GM12872 (cell line): ENCODE data around the gene MTHFSD.

Source experiments
- TF ChIP-seq, protein P1 (sequence below): IDR thresholded peaks from 3 replicates; pipeline ENCODE4 v1.5.1; 2011; ENCODE audit warnings: low read depth, mild to moderate bottlenecking, low read length, moderate library complexity; ENCODE audit not compliant: insufficient read depth

Gene MTHFSD

DNA sequence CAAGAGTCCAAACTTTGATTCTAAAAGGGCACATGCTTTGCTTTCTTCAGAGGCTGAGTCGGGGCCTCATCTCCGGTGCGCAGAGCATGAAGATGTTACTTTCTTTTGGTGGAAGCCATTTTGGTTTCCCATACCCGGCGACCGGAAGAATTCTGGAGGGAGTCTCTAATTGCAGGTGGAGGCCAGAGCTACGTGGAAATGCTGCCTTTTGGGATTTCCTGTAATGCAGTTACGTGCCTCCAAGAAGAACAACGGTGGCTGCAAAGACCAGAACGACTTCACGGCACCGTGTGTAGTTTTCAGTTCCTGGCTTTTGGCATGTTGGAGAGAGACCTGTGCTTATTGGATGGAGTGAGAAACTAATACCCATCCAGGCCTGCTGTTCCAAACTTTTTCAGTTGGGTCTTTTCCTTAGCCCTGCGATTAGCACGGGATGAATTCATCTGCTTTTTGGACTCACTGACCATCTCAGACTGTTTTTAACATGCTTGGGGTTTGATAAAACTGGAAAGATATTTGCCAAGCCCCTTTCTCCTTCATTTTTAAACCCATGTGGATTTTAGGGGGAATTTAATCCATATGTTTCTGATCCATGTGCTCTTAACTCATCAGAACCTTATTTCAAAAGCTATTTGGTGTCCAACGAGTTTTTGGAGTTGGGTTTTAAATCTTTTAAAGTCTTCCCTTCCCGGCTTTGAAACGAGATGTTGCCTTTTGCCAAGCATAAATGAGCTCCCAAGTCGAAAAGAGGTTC, 42.3 kb upstream of the MTHFSD start:
- TF ChIP-seq, protein P1, sequence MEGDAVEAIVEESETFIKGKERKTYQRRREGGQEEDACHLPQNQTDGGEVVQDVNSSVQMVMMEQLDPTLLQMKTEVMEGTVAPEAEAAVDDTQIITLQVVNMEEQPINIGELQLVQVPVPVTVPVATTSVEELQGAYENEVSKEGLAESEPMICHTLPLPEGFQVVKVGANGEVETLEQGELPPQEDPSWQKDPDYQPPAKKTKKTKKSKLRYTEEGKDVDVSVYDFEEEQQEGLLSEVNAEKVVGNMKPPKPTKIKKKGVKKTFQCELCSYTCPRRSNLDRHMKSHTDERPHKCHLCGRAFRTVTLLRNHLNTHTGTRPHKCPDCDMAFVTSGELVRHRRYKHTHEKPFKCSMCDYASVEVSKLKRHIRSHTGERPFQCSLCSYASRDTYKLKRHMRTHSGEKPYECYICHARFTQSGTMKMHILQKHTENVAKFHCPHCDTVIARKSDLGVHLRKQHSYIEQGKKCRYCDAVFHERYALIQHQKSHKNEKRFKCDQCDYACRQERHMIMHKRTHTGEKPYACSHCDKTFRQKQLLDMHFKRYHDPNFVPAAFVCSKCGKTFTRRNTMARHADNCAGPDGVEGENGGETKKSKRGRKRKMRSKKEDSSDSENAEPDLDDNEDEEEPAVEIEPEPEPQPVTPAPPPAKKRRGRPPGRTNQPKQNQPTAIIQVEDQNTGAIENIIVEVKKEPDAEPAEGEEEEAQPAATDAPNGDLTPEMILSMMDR = no peak

DNA sequence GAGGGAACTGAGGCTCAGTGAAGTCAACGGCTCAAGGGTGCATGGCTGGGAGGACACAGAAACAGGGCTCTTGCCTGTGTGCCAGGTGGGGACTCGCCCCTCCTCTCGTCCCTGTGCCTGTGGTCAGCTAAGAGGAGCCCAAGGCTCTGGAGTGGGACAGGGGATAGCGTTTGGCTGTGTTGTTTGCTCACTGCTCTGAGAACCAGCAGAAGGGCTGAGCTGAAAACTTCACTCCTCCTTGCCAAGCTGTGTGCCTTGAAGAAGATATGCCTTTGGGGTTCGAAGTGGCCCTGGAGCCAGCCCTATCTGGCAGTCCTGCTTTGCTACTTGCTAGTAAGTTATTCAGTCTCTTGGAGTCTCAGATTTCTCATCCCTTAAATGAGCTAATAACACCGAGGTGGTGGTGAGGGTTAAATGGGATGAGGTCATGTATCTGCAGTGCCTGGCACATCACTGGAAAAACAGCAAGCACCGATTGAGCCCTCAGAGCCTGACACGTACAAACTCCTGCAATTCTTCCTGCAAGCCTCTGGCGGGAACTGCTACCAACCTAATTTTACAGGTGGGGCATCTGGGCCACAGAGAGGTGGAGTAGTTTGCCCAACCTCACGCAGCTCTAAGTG, 41.1 kb upstream of the MTHFSD start:
- TF ChIP-seq, protein P1 = no peak

DNA sequence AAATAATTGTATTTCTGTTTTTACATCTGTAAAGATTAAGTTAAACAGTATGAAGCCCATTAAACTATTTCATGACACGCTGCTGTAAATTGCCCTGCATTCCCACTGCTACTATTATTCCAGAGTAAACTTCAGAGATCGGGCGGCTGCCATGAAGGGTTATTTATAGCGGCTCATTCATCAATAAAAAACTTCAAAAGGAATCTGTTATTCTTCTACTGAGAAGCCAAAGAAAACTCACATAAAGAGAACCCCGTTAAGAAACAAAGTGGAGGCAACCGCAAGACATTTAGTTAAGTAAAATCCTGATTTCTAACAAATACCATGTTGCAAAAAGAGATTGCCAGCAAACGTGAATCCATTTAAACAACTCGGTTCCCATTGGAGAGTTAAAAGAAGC, 39.7 kb upstream of the MTHFSD start:
- TF ChIP-seq, protein P1 = no peak

DNA sequence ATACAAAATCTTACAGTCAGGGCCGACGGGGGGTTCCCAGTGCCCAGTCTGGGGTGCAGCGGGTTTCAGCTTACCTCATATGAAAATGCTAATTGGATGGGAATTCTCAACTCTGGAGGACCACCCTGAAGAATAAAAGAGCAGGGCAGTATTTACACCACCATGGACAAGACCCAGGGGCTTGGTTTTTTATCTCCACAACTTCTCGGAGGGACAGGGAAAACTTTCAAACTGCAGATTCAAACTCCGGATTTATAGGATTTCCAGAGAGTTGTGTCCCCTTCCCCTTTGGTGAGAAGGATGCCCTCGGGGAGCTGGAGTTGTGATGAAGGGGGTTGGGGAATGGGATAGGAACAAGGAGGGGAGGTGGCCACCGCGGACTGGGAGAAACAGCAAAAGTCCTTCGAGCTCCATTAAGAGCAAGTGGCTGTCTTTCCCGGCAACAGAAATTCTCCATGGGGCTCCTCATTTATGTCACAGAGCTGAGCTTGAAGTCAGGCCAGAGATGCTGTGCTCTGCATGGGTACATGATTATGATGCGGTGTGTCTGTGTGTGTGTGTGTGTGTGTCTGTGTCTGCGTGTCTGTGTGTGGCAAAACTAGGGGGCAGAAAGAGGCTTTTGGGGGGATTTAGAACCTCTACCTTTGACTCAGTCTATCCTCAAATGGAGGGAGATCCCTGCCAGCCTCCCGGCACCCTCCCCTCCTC, 39.0 kb upstream of the MTHFSD start:
- TF ChIP-seq, protein P1 = no peak

DNA sequence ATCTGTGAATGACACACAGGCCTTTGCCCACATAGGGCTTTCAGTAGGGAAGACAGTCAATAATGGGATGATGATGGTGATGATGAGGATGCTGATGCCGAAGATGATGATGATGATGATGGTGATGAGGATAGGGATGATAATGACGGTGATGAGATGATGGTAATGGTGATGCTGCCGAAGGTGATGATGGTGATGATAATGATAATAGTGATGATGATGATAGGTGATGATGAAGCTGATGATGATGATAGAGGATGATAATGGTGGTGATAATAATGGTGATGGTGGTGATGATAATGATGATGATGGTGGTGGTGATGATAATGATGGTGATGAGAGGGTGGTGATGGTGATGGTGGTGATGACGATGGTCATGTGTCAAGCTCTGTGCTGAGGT, 36.2 kb upstream of the MTHFSD start:
- TF ChIP-seq, protein P1 = no peak

DNA sequence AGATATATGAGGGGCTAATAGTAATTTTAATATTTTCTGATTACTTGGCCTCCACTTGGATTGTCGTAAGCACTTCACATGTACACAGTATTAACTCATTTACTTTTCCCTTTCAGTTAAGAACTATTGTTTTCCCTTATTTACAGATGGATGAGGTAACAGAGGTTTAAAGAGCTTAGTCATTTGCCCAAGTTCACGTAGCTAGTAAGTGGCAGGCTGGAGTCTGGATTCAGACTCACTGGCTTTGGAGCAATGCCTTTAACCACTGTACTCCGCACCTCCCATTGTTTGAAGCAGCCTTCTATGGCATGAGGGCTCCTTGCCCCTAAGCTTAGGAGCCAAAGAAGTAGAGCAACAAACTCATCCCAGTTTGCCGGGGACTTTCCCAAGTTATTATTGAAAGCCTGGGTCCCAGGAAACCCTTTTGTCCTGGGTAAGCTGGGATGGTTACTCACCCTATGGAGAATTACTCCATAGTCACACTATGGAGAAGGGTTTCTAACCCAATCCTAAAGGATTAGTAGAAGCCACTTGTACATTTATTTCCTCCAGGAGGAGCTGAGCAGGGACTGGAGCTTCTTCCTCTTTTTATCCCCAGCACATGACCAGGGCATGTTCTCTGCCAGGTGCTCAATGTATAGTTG, 35.6 kb upstream of the MTHFSD start:
- TF ChIP-seq, protein P1 = no peak

DNA sequence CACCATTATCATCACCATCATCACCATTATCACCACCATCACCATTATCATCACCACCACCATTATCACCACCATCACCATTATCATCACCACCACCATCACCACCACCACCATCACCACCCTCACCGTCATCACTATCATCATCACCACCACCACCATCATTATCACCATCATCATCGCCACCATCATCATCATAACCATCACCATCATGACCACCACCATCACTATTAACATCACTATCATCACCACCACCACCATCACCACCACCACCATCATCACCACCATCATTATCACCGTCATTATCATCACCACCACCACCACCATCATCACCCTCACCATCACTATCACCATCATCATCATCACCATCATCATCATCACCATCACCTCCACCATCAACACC, 32.5 kb upstream of the MTHFSD start:
- TF ChIP-seq, protein P1 = no peak
